ENCODE measurements around the gene TMEM9.

GRCh38 chr1:201098992-201099677 lies 55.1 kb downstream of the TMEM9 start:
- TF ChIP-seq, protein P1, sequence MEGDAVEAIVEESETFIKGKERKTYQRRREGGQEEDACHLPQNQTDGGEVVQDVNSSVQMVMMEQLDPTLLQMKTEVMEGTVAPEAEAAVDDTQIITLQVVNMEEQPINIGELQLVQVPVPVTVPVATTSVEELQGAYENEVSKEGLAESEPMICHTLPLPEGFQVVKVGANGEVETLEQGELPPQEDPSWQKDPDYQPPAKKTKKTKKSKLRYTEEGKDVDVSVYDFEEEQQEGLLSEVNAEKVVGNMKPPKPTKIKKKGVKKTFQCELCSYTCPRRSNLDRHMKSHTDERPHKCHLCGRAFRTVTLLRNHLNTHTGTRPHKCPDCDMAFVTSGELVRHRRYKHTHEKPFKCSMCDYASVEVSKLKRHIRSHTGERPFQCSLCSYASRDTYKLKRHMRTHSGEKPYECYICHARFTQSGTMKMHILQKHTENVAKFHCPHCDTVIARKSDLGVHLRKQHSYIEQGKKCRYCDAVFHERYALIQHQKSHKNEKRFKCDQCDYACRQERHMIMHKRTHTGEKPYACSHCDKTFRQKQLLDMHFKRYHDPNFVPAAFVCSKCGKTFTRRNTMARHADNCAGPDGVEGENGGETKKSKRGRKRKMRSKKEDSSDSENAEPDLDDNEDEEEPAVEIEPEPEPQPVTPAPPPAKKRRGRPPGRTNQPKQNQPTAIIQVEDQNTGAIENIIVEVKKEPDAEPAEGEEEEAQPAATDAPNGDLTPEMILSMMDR (IDR thresholded peaks at IDR 0.05), result no peak
- no peak for TF ChIP-seq POLR2AphosphoS5 (IDR thresholded peaks at IDR 0.05)
- no peak for TF ChIP-seq POLR2A (IDR thresholded peaks at IDR 0.05)
